Upper lobe of left lung (tissue), 6 donors: ENCODE results near the gene PTPRD. TPM values are rescaled to one million over a fixed set of nuclear protein-coding genes. Genes with fewer than 3 reads are reported as not detected.

Experiments used
- ATAC-seq, 2 donors: fragments of 200-7000 bp; cut with Tn5 transposase; one replicate each; pipeline ENCODE4 v1.9.1; 2022; ENCODE audit warnings: mild to moderate bottlenecking in 2 of 2, moderate library complexity in 2 of 2; ENCODE audit not compliant: low FRiP score in 2 of 2
- DNase-seq, 2 donors: peaks; one replicate each; pipeline ENCODE4 v3.0.0-alpha.2; 2019 to 2020
- H3K27ac ChIP-seq, 4 donors: fragments of 200-600 bp; sonication (generic); one replicate each; pipeline ENCODE4 v1.5.1; 2016 to 2019
- H3K27me3 ChIP-seq, 4 donors: fragments of 200-600 bp; sonication (generic); one replicate each; pipeline ENCODE4 v1.5.1; 2017 to 2019
- H3K36me3 ChIP-seq, 4 donors: fragments of 200-600 bp; sonication (generic); one replicate each; pipeline ENCODE4 v1.5.1; 2016 to 2019
- H3K4me1 ChIP-seq, 4 donors: fragments of 200-600 bp; sonication (generic); one replicate each; pipeline ENCODE4 v1.5.1; 2018 to 2019
- H3K4me3 ChIP-seq, 4 donors: fragments of 200-600 bp; sonication (generic); one replicate each; pipeline ENCODE4 v1.5.1; 2017 to 2019; ENCODE audit warnings: mild to moderate bottlenecking in 2 of 4, moderate library complexity in 1 of 4
- H3K9me3 ChIP-seq, 4 donors: fragments of 200-600 bp; sonication (generic); one replicate each; pipeline ENCODE4 v1.5.1; 2018 to 2019
- CTCF ChIP-seq, 6 experiments: fragments of 450-650 bp in 4 of 6; fragments of 200-600 bp in 2 of 6; sonication (generic) in 2 of 6; IDR thresholded peaks; one replicate each; pipeline ENCODE4 v1.5.1; 2016 to 2019; ENCODE audit warnings: antibody characterized with exemption in 6 of 6
- EP300 ChIP-seq, 4 donors: sonication (generic); formaldehyde crosslinking; IDR thresholded peaks; one replicate each; pipeline ENCODE4 v1.5.1; 2017; ENCODE audit warnings: antibody characterized with exemption in 4 of 4, control low read depth in 2 of 4
- POLR2A ChIP-seq, 4 donors: fragments of 450-650 bp; IDR thresholded peaks; one replicate each; pipeline ENCODE4 v1.5.1; 2016 to 2017; ENCODE audit warnings: antibody characterized with exemption in 4 of 4, mild to moderate bottlenecking in 2 of 4
- POLR2AphosphoS5 ChIP-seq, 2 donors: sonication (generic); formaldehyde crosslinking; IDR thresholded peaks; one replicate each; pipeline ENCODE4 v1.5.1; 2017; ENCODE audit warnings: antibody characterized with exemption in 2 of 2
- WGBS, 2 donors: methylation state at CpG; one replicate each; pipeline ENCODE4 v1.1.5; 2017 to 2018; 5-methylcytosine and 5-hydroxymethylcytosine counted together
- total RNA-seq, 6 donors: library from RNA; depleted of rRNA in 4 of 6; stranded (reverse); fragments of >200 nt in 4 of 6; gene quantifications; one replicate each; pipeline versions ENCODE4 v1.1.0 to v1.2.1, GENCODE V29; 2016 to 2021
- donor health status: DM: no; HTN: no; CAD: no; lungs with moderate emphysema.
- donor health status: DM: no; HTN: yes; CAD: no; lungs with severe emphysema.

The PTPRD gene
- total RNA-seq, 6 donors from 2014 or later, result 7.4 to 46.1 (median 14.5) TPM

GRCh38 chr9:8760000-8760767 lies 1852.6 kb downstream of the PTPRD start:
- DNase-seq (no peak), ATAC-seq (no peak)
- Histone ChIP-seq H3K27ac (no peak overlapping the region), H3K4me1 (no peaks in the 10 kb centered on the region), H3K36me3 (no peaks in the 10 kb centered on the region), H3K4me3 (no peak overlapping the region), H3K27me3 (no peaks in the 10 kb centered on the region), H3K9me3 (peaks cover 0 to 3% (median 0%) of the 10 kb centered on the region in 4 donors)
- no peak for TF ChIP-seq EP300 (IDR thresholded peaks at IDR 0.05)
- TF ChIP-seq POLR2AphosphoS5 (IDR thresholded peaks at IDR 0.05), result no peak
- TF ChIP-seq POLR2A (IDR thresholded peaks at IDR 0.05), result no peak
- TF ChIP-seq CTCF (IDR thresholded peaks at IDR 0.05), result no peak
- WGBS, 2 donors, result 82 to 92% methylated on average over 8 of the region's 8 CpGs

GRCh38 chr9:8757881-8758280 lies 1854.9 kb downstream of the PTPRD start:
- Histone ChIP-seq H3K27me3 (no peaks in the 10 kb centered on the region), H3K36me3 (no peaks in the 10 kb centered on the region), H3K4me3 (no peak overlapping the region), H3K9me3 (peaks cover 0 to 3% (median 0%) of the 10 kb centered on the region in 4 donors), H3K4me1 (no peaks in the 10 kb centered on the region), H3K27ac (no peak overlapping the region)
- no peak for ATAC-seq
- WGBS, 2 donors, result 79 to 80% methylated on average over 2 of the region's 2 CpGs
- DNase-seq, result no peak
- no peak for TF ChIP-seq POLR2AphosphoS5 (IDR thresholded peaks at IDR 0.05)
- TF ChIP-seq POLR2A (IDR thresholded peaks at IDR 0.05), result no peak
- TF ChIP-seq CTCF (IDR thresholded peaks at IDR 0.05), result no peak
- no peak for TF ChIP-seq EP300 (IDR thresholded peaks at IDR 0.05)

- Histone ChIP-seq H3K4me1 (no peaks in the 10 kb centered on the region), H3K27ac (no peak overlapping the region), H3K36me3 (no peaks in the 10 kb centered on the region), H3K27me3 (no peaks in the 10 kb centered on the region), H3K4me3 (no peak overlapping the region), H3K9me3 (peaks cover 0 to 3% (median 0%) of the 10 kb centered on the region in 4 donors)
- TF ChIP-seq POLR2A (IDR thresholded peaks at IDR 0.05) (no peak), EP300 (IDR thresholded peaks at IDR 0.05) (no peak), POLR2AphosphoS5 (IDR thresholded peaks at IDR 0.05) (no peak), CTCF (IDR thresholded peaks at IDR 0.05) (no peak)
- no peak for DNase-seq
- WGBS, 2 donors, result 88% methylated on average over 1 of the region's 1 CpG
- ATAC-seq, result no peak
Measured at GRCh38 chr9:8754751-8755150, 1858.1 kb downstream of the PTPRD start.

GRCh38 chr9:8751406-8751930 lies 1861.3 kb downstream of the PTPRD start:
- no peak overlapping the region for H3K4me3 ChIP-seq
- no peaks in the 10 kb centered on the region for H3K9me3 ChIP-seq
- H3K36me3 ChIP-seq, result no peaks in the 10 kb centered on the region
- H3K27me3 ChIP-seq, result no peaks in the 10 kb centered on the region
- H3K27ac ChIP-seq, result no peak overlapping the region
- no peak for TF ChIP-seq EP300 (IDR thresholded peaks at IDR 0.05)
- TF ChIP-seq POLR2AphosphoS5 (IDR thresholded peaks at IDR 0.05), result no peak
- TF ChIP-seq CTCF (IDR thresholded peaks at IDR 0.05), result no peak
- no peak for TF ChIP-seq POLR2A (IDR thresholded peaks at IDR 0.05)
- ATAC-seq, result no peak
- no peak for DNase-seq
- 69 to 87% methylated on average over 1 of the region's 1 CpG for WGBS, 2 donors
- H3K4me1 ChIP-seq, result no peaks in the 10 kb centered on the region
